GM18861 (cell line): ENCODE results near the gene TNNT3.
"Not testable (repeated sequence)": the region's sequence is repeated elsewhere in the genome, so short reads cannot be mapped to it uniquely, and the experiment has no call there.

Experiments
- ATAC-seq: cut with Tn5 transposase; IDR thresholded peaks from one replicate; pipeline ENCODE4 v1.9.1; 2021; ENCODE audit not compliant: unreplicated experiment

The TNNT3 gene

GRCh38 chr11:1919391-1920127, at the start of gene TNNT3:
TSS of gene TNNT3 (plus strand) at chr11:1919703. CDS start at chr11:1922875, 3,172 bp downstream.
- no peak for ATAC-seq

GRCh38 chr11:1870326-1870696, 49.2 kb upstream of the TNNT3 start:
- ATAC-seq, result no peak

- ATAC-seq, result no peak
Observed at GRCh38 chr11:1870721-1871466, 48.6 kb upstream of the TNNT3 start.

- ATAC-seq, result no peak
Observed at GRCh38 chr11:1871531-1871930, 48.0 kb upstream of the TNNT3 start.

GRCh38 chr11:1872267-1872985, 47.1 kb upstream of the TNNT3 start:
- no peak for ATAC-seq

DNA sequence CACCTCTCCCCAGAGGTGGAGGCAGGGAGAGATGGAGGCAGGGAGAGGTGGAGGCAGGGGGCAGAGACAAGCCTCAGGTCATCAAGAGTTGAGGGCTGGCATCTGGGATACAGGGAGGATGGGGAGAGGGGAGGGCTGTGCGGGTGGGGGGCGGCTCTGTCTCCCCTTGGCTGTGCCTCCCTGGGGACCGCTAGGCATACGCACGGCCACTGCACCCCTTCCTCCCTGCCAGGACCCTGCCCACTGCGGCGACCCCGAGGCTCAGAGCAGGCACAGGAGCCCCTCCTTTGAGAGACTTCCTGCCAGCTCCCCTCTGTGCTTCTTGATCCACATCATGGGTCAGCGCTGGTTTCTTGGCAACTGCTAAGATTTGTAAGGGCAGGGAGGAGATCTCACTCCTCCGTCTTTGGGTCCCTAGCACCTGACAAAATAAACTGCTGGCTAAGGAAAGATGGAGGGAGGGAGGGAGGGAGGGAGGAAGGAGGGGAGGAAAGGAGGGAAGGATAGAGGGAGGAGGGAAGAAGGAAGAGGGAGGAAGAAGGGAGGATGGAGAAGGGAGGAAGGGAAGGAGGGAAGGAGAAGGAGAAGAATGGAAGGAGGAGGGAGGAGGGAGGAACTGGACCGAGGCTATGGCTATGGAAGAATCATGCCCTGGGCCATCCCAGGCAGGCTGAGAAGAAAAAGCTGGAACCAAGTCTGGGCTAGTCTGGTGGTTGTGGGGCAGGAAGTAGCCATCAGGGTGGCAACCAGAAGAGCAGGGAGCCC, 46.3 kb upstream of the TNNT3 start:
- ATAC-seq, result no peak

DNA sequence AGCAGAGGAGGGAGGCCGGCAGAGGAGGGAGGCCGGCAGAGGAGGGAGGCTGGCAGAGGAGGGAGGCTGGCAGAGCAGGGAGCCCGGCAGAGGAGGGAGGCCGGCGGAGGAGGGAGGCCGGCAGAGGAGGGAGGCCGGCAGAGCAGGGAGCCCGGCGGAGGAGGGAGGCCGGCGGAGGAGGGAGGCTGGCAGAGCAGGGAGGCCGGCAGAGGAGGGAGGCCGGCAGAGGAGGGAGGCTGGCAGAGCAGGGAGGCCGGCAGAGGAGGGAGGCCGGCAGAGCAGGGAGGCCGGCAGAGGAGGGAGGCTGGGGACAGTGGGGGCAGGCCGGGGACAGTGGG, 45.7 kb upstream of the TNNT3 start:
- not testable (repeated sequence) for ATAC-seq

GRCh38 chr11:1874441-1875092, 44.9 kb upstream of the TNNT3 start:
- ATAC-seq, result not testable (repeated sequence)

- no peak for ATAC-seq
Observed at GRCh38 chr11:1875093-1875850, 44.2 kb upstream of the TNNT3 start.

GRCh38 chr11:1875851-1876301, 43.6 kb upstream of the TNNT3 start:
- not testable (repeated sequence) for ATAC-seq

- ATAC-seq, result no peak
Observed at GRCh38 chr11:1876361-1877063, 43.0 kb upstream of the TNNT3 start.

- ATAC-seq, result no peak
Observed at GRCh38 chr11:1877211-1878136, 42.0 kb upstream of the TNNT3 start.

- ATAC-seq, result no peak
Observed at GRCh38 chr11:1878137-1879031, 41.1 kb upstream of the TNNT3 start.

DNA sequence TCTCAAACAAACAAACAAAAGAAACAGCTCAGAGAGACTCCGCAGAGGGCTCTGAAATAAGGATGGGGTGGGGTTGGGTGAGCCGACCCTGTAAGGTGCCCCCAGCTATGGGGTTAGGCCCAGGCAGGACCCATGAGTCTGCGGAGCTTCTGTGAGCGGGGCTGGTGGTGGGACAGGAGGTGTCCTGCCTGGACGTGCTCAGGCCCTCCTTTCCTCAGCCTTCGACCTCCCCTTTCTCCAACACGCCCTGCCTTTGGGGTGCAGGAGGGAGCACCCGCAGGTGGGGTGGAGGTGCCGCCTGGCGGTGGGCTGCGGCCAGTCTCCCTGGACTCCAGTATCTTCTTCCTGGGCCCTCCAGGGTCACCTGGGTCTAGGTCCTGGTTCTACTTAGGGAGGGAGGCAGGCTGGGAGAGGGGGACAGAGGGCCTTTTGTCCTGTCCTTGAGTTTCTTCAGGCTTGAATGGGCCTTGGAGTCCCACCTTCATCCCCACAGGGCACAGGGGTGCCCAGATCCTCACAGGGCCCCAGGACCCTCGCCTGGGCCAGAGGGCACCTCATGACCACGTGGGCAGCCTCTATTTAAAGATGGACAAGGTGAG, 40.1 kb upstream of the TNNT3 start:
- no peak for ATAC-seq

- ATAC-seq, result no peak
Observed at GRCh38 chr11:1879941-1880720, 39.4 kb upstream of the TNNT3 start.
